NCI-H748 (cell line): Measurements from ENCODE around the gene INO80.

Experiments used
- DNase-seq: peaks from one replicate; lab custom pipeline; 2025; ENCODE audit not compliant: unreplicated experiment; lab: John Stamatoyannopoulos, UW

INO80 gene

DNA sequence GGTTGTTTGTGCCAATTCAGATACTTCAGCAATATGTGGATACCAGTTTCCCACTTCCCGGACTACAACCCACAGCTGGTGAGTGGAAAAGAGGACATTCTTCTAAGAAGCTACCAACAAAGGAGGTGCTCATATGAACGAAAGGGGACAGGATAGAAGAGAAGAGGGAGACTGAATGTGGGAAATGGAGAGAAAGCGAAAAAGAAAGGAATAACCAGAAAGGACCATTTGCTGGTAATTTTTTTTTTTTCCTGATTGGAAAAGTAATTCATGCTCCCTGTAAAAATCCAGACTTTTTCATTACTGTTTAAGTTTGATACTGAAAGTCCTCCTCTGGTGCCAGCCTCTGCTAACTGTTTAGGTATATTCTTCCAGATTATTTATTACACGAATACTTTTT is 164.3 kb downstream of the INO80 start:
- DNase-seq, result no peak

DNA sequence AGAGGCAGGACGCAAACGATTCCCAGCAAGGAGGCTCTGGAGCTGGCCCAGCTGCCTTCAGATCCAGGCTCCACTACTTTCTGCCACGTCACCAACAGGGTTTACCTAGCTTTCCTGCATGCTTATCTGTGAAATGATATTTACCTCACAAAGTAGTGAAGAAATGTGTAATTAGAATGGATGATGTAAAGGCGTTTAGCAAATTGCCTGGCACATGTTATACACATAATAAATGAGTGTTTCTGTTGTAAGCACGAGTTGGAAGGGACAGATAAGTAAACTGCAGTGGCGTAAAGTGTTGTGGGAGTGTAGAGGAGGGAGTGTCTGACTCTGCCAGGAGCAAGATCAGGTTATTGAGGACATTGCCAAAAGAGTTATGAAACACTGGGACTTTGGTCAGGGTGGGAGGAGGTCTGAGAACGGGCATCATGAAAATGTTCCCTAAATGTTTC is 166.3 kb downstream of the INO80 start:
- DNase-seq, result no peak

DNA sequence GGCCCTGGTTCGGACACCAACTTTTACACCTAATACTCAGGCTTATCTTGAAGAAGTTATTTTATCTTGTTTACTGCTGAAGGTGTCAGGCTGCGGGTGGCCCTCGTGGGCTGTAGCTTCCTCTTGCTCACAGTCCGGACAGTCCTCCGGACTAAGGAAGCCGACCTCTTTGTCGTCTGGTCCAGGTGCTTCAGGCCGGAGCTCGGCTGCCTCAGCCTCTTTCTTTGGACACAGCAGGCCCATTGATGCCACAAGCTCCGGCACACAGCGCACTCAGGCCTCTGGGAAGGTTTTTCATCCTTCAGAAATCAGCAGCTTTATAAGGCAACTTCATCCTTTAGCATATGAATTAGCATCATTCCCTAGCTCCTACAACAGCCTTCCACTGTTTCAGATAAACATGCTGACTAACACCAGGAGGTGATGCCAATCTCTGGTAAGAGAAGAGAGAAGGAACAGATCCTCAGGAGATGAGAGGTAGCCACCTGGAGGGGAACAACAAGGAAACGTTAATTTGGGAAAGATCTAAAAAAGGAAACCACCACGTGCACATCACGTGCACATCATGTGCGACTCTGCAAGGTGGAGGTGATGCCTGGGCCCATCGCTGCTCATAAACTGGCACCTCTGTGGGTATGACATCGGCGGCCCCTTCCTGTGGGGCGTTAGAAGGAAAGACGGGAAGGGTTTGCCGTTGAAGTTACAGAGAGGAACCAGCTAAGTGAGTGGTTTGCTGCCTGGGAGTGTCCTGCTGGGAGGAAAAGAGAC is 167.2 kb downstream of the INO80 start:
- DNase-seq, result no peak

DNA sequence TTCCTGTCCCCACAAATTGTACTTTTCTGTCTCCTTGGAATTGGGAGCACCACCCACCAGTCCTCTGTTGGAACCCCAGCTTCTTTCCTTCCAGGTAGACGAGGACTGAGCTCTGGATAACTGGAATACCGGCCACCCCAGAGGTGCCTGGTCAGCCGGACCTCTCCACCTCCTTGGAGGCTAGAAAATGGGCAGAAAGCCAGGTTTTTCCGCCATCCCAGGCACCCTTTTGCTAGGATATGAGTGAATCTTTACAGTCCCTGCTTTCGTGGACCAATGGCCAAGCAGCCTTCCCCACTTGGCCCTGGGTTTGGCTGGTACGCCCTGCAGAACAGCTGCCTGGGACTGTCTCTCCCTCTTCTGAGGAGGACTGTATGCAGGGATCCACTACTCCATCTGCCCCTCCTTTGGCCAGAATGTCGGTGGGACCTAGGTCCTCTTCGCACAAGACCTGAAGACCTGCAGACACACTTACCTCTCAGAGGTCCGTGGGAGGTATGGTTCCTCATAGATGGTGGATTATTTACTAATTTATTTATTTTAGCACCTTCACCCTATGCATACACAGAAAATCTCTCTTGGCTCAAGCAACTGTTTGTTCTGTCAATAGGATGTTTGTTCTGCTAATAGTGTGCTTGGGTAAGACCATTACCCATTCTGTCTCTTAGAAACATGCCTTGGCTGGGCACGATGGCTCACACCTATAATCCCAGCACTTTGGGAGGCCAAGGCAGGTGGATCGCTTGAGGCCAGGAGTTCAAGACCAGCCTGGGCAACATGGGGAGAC is 171.4 kb downstream of the INO80 start:
- peak; percentile 62 for DNase-seq

DNA sequence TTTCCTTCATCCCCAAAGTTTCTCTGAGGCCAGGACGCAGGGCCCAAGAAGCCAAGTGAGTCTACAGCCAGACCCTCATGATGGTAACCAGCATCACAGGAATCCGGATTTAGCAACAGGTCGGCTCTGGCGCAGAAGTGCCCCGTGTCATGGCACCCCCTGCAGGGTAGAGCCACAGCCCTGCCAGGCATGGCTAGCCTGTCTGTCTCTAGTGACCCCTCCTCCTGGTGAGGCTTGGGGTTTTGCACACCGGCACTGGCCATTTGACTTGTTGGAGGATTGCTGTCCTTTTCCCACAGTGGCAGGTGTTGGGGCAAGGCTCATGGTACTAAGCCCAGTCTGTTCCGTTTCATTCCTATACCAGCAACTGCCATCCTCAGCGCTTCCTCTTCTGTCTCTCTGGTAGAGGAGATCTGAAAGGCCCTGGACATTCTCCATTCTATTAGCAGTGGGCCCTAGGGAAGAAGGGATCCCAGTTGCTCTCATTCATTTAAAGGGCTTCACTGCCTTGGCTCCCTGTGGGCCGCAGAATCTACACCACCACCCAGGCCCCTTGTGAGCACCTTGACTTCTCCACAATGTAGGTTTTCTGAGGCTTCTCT is 172.2 kb downstream of the INO80 start:
- no peak for DNase-seq

DNA sequence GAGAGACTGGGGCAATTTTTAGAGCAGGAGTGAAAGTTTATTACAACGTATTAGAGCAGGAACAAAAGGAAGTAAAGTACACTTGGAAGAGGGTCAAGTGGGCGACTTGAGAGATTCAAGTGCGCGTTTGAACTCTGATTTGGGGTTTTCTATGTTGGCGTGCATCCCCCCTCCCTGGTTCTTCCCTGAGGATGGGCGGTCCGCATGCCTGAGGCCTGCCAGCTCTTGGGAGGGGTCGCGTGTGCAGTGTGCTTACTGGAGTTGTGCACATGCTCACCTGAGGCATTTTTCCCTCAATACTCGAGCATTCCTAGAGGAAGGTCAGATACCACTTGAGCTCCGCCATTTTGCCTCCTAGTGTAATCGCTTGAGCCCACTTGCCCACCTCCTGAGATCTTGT is 173.2 kb downstream of the INO80 start:
- DNase-seq, result no peak

DNA sequence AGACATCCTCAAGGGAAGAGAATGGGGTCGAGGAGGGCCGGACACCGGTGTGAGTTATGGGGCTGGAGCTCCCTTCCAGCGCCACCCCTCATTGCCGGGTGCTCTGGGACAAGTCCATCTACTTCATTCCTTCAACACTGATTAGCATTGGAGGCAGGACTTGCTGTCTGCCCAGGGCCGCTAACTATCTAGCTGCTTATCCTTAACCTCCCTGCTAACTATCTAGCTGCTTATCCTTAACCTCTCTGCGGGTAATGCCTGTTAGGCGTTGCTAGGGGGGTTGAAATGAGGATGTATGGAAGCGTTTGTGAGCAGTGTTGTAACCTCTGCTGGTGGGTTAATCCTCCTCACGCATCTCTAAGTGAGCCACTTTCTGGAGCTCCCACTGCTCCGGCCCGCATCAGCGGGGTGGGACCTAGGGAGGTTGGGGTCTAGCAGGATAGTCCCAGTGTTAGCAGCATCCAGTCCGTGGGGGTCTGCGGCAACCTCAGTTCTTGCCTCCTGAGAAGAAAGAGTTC is 173.7 kb downstream of the INO80 start:
- peak; percentile 32 for DNase-seq

DNA sequence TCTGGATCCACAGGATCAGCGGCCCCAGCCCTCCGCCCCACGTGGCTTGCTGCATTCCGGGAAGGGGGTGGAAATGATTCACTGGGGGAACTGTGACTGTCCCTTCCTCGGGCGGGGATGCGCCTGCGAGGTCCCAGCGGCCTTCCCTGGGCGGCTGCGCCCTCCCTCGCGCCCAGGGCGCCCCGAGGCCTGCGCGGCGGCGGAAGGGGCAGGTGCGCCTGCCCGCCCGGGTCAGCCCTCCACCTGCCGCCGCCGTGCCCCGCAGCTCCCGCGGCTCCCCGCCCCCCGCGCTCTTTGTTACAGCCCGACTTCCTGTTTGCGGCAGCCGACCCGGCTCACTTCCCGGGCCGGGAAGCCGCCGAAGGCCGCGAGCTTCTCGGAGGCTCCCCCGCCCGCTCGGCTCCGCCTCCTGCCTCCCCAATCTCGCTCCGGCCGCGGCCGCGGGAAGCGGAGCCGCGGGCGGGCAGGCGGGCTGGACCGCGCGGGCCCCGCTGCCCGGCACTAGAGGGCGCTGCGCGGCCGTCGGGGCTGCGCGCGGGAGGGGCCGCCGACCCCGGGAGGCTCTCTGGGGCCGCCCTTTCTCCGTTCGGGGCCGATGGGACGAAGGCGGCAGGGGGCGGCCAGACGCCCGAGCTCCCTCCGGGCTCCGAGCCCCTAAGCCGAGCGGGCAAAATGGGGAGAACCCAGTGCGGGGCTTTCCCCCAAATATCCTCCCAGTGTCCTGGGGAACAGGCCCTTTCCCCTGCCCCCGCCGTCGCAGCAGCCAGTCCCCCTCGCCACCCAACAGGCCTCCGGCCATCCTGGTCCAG is 174.3 kb downstream of the INO80 start:
- peak; percentile 86 for DNase-seq

DNA sequence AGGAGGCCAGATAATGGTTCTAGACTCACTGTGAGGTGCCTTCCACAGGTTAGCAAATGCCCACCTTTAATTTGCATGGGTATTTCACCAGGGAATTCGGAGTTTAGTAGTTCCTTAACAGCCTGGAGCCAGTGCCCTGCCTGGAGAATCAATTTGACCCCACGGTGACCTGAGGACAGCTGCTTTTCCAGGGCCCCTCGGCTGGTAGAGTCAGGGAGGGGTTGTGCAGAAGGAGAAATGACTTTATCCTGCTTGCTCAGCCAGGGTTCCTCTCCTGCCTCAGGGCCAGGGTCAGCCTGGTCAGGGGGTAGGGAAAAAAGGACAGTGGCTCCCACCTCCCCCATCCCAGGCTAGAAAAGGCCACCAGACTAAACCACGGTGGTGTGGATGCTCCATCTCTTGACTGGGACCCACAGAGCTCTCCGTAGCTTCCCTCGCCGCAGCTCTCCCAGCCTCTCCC is 175.0 kb downstream of the INO80 start:
- no peak for DNase-seq

DNA sequence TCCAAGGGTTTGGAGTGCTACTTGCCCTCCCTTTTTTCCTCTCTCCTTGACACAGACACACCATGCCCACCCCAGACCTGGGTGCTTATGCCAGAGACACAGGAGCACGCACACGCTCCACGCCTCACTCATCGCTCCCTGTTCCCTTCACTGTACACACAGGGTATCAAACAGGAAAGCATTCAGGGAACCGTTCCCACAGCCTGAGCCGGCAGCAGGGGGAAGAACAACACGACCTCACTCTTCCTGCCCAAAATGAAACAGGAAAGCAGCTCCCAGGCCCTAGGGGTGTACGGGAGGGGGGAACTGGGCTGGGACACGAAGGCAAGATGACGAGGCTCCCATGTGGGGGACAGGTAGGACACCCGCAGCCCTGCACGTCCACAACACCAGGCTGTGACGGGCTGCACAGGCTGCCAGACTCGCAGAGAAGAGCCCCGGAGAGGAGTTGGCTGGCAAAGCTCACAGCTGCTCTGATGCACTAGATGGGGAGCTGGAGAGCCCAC is 175.7 kb downstream of the INO80 start:
- no peak for DNase-seq

DNA sequence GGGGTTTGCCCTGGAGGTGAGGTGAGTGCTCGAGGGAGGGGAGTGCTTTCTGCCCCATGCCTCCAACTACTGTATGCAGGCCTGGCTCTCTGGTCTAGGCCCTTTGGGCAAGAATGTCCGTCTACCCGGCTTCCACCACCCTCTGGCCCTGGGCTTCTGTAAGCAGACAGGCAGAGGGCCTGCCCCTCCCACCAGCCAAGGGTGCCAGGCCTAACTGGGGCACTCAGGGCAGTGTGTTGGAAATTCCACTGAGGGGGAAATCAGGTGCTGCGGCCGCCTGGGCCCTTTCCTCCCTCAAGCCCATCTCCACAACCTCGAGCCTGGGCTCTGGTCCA is 177.6 kb downstream of the INO80 start:
- DNase-seq, result no peak

DNA sequence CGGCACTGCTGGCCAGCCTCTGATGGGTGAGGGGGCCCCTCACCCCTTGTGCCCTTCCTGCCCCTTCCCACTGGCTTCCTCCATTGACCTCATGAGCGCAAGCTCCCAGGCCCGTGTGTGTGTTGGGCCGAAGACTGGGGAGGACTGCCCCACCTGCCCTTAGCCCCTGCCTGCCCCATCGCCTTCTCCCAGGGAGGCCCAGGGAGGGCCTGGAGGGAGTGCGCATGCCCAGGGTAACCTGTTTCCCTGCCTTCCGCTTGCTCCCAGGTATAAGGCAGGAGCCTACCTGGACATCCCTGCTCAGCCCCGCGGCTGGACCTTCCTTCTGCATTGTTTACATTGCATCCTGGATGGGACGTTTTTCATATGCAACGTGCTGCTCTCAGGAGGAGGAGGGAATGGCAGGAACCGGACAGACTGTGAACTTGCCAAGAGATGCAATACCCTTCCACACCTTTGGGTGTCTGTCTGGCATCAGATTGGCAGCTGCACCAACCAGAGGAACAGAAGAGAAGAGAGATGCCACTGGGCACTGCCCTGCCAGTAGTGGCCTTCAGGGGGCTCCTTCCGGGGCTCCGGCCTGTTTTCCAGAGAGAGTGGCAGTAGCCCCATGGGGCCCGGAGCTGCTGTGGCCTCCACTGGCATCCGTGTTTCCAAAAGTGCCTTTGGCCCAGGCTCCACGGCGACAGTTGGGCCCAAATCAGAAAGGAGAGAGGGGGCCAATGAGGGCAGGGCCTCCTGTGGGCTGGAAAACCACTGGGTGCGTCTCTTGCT is 178.1 kb downstream of the INO80 start:
- DNase-seq, result no peak

DNA sequence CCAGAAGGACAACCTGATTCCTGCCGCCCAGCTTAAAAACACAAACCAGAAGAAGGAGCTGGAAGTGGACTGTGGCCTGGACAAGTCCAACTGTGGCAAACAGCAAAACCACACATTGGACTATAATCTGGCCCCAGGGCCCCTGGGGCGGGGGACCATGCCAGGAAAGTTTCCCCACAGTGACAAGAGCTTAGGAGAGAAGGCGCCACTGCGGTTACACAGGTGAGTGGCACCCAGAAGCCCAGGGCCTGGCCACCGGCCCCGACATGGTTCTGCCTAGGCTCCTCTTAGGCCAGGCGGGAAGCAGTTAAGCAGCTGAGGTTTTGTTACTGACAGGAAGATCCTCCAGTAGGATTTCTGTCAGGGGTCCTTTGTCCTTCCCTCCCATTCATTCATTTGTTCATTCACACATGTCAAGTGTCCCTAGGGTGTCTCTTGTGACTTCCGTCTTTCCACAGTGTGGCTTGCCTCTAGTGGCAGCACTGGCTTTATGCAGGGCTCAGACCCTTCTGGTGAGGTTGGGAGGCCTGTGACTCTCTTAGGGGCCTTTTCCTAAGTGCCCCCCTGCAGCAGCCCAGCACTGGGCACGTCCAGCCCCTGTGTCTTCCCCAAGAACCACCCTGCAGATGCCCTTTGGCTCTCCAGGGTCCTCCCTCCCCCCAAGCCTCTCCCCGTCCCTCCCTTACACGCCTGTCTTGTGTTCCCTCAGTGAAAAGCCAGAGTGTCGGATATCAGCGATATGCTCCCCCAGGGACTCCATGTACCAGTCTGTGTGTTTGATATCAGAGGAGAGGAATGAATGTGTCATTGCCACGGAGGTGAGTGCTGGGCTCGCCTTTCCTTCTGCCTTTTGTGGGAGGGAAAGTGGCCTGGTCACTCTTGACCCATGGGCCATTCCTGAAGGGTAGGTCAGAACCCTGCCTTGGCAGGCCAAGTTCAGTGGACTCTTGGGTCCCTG is 179.1 kb downstream of the INO80 start:
- DNase-seq, result no peak

DNA sequence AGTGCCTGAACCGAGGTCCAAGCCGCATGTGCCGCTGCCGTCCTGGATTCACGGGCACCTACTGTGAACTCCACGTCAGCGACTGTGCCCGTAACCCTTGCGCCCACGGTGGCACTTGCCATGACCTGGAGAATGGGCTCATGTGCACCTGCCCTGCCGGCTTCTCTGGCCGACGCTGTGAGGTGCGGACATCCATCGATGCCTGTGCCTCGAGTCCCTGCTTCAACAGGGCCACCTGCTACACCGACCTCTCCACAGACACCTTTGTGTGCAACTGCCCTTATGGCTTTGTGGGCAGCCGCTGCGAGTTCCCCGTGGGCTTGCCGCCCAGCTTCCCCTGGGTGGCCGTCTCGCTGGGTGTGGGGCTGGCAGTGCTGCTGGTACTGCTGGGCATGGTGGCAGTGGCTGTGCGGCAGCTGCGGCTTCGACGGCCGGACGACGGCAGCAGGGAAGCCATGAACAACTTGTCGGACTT is 179.8 kb downstream of the INO80 start:
- DNase-seq, result no peak

DNA sequence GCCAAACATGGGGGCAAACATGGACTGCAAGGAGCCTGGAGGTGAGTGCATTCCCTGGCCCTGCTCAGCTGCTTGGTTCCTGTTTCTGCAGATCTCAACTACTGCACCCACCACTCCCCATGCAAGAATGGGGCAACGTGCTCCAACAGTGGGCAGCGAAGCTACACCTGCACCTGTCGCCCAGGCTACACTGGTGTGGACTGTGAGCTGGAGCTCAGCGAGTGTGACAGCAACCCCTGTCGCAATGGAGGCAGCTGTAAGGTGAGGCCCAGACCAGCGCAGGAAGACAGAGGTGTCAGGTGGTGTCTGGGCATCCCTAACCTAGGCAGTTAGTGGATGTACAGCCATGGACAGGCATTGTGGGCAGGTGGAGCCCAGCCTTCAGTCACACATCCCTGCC is 181.6 kb downstream of the INO80 start:
- DNase-seq, result no peak

DNA sequence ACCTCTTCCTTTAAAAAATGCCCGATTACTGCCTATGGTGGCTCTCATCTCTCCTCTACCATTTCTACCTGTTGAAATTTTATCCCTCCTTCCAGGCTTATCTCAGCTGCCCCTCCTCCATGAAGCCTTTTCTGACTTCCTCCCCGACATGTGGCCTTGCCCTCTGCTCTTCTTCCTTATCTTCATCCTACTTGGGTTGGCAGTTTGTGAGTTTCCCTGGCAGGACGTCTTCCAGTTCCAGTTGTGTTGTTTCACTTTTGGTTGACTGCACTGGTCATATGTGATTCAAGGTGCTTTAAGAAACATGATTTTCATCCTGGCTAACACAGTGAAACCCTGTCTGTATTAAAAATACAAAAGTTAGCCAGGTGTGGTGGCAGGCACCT is 182.6 kb downstream of the INO80 start:
- no peak for DNase-seq

DNA sequence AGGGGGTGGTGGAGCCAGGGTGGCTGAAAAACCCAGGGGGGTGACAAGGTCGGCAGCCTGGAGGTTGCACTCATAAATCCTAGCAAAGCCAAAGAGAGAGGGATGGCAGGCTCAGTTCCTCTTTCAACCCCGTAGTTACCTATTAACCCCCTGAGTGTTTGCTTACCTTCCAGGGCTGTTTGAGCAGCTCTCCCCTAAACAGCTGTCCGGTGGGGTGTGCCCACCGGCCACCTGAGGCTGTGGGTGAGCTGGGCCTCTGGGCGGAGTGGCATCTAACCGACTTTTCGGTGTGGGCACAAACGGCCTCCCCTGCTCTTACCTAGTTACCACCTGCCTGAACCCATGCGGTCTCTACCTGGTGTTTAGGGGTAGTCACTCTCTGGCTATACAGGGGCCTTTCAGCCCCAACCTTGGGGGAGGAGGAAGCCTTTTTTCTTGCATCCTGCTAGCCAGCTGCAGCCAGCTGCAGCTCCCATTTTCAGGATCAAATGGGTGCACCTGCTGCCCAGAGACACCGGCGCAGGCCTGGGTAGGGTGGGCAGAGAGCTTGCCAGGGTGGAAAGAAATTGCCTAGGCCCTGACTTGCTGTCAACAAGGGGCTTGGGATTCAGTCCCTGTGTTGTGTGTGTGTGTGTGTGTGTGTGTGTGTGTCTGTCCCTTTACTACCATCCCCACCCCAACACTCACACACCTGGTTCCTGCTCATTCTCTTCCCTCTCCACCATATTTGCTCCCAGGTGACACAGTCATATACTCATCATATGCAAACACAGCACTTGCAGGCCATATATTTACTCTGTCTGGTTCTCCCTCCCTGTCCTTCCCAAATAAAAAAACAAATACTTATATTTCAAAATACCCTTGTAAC is 183.2 kb downstream of the INO80 start:
- peak; percentile 61 for DNase-seq

DNA sequence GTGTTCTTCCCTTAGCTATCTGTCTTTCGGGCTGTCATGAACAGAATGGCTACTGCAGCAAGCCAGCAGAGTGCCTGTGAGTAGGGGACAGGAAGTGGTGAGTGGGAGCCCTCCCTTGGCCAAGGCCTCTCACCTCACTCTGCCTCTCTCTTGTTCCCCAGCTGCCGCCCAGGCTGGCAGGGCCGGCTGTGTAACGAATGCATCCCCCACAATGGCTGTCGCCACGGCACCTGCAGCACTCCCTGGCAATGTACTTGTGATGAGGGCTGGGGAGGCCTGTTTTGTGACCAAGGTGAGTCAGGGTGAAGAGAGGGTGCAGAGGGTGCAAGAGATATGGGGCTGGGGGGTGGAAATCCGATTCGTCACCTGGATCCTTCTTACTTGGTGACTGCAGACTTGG is 183.9 kb downstream of the INO80 start:
- DNase-seq, result peak; percentile 53
